GM23338 (cell line): Measurements from ENCODE around the gene CTTN. TPM values are rescaled to one million over a fixed set of nuclear protein-coding genes. Genes with fewer than 3 reads are reported as not detected.

Source experiments
- ATAC-seq: fragments of 200-7000 bp; cut with Tn5 transposase; 3 replicates; pipeline ENCODE4 v1.9.1; 2020
- DNase-seq: peaks from one replicate; pipeline ENCODE4 v3.0.0-alpha.2; 2015; ENCODE audit warnings: low spot score
- H2AFZ ChIP-seq: fragments of 200-600 bp; sonication (generic); 2 replicates; pipeline ENCODE4 v1.8.0; 2016; ENCODE audit warnings: antibody characterized with exemption, mild to moderate bottlenecking, moderate library complexity
- H3F3A ChIP-seq: fragments of 200-600 bp; sonication (generic); replicated peaks from 2 replicates; pipeline ENCODE4 v1.8.0; 2017; ENCODE audit warnings: antibody characterized with exemption, mixed run types, low read depth
- H3K27ac ChIP-seq: fragments of 200-600 bp; sonication (generic); 2 replicates; pipeline ENCODE4 v1.6.1; 2016; ENCODE audit warnings: low read depth
- H3K27me3 ChIP-seq: fragments of 200-600 bp; sonication (generic); 2 replicates; pipeline ENCODE4 v1.8.0; 2016; ENCODE audit warnings: mild to moderate bottlenecking, mixed run types, moderate library complexity; ENCODE audit not compliant: insufficient read depth
- H3K36me3 ChIP-seq: fragments of 200-600 bp; sonication (generic); 2 replicates; pipeline ENCODE4 v1.8.0; 2016; ENCODE audit warnings: mild to moderate bottlenecking; ENCODE audit not compliant: insufficient read depth
- H3K4me1 ChIP-seq: fragments of 200-600 bp; sonication (generic); 2 replicates; pipeline ENCODE4 v1.8.0; 2016; ENCODE audit warnings: mild to moderate bottlenecking, moderate library complexity; ENCODE audit not compliant: insufficient read depth
- H3K4me2 ChIP-seq: fragments of 200-600 bp; sonication (generic); 2 replicates; pipeline ENCODE4 v1.7.1; 2017; ENCODE audit warnings: mixed run types
- H3K4me3 ChIP-seq: fragments of 200-600 bp; sonication (generic); 2 replicates; pipeline ENCODE4 v1.6.1; 2016; ENCODE audit warnings: mixed run types
- H3K79me2 ChIP-seq: fragments of 200-600 bp; sonication (generic); replicated peaks from 2 replicates; pipeline ENCODE4 v1.8.0; 2017; ENCODE audit warnings: mild to moderate bottlenecking; ENCODE audit not compliant: insufficient read depth
- H3K9me2 ChIP-seq: fragments of 200-600 bp; sonication (generic); 2 replicates; pipeline ENCODE4 v1.8.0; 2017; ENCODE audit not compliant: insufficient read depth
- H4K20me1 ChIP-seq: fragments of 200-600 bp; sonication (generic); replicated peaks from 2 replicates; pipeline ENCODE4 v1.8.0; 2017; ENCODE audit warnings: mild to moderate bottlenecking; ENCODE audit not compliant: insufficient read depth
- H3K27ac Mint-ChIP-seq: 2 replicates; pipeline ENCODE4 v1.8.0; 2020; ENCODE audit warnings: inconsistent platforms, mild to moderate bottlenecking, moderate library complexity, mixed read lengths
- H3K27me3 Mint-ChIP-seq: 3 replicates; pipeline ENCODE4 v1.8.0; 2022; ENCODE audit warnings: low read depth, mild to moderate bottlenecking, moderate library complexity, mixed read lengths, inconsistent platforms; ENCODE audit not compliant: insufficient read depth, poor library complexity
- H3K36me3 Mint-ChIP-seq: 3 replicates; pipeline ENCODE4 v1.8.0; 2021; ENCODE audit warnings: low read depth, mild to moderate bottlenecking, inconsistent platforms, moderate library complexity, mixed read lengths
- H3K4me1 Mint-ChIP-seq: 3 replicates; pipeline ENCODE4 v1.8.0; 2020; ENCODE audit warnings: mild to moderate bottlenecking, inconsistent platforms, mixed read lengths
- H3K4me3 Mint-ChIP-seq: 3 replicates; pipeline ENCODE4 v1.8.0; 2021; ENCODE audit warnings: moderate library complexity, mild to moderate bottlenecking, inconsistent platforms, mixed read lengths
- H3K9me3 Mint-ChIP-seq: 3 replicates; pipeline ENCODE4 v1.8.0; 2020; ENCODE audit warnings: moderate library complexity, mild to moderate bottlenecking, inconsistent platforms, mixed read lengths
- CTCF ChIP-seq, 2 experiments: fragments of 200-600 bp in 1 of 2; sonication (generic) in 1 of 2; conservative IDR thresholded peaks; 2 replicates each; pipeline versions ENCODE4 v1.5.1 to v1.6.1; 2016 to 2017; ENCODE audit warnings: antibody characterized with exemption in 2 of 2, low read depth in 2 of 2, mild to moderate bottlenecking in 2 of 2, moderate library complexity in 1 of 2
- EZH2 ChIP-seq: fragments of 200-600 bp; sonication (generic); IDR thresholded peaks from one replicate; pipeline ENCODE4 v1.8.0; 2017; ENCODE audit warnings: antibody characterized with exemption, mild to moderate bottlenecking, low read depth; ENCODE audit not compliant: unreplicated experiment
- EZH2phosphoT487 ChIP-seq: fragments of 200-600 bp; sonication (generic); IDR thresholded peaks from one replicate; pipeline ENCODE4 v1.8.1; 2018; ENCODE audit warnings: antibody characterized with exemption; ENCODE audit not compliant: unreplicated experiment
- JUNB ChIP-seq: IDR thresholded peaks from one replicate; pipeline ENCODE4 v1.6.1; 2016; ENCODE audit warnings: antibody characterized with exemption; ENCODE audit not compliant: unreplicated experiment
- NANOG ChIP-seq: IDR thresholded peaks from 2 replicates; pipeline ENCODE4 v1.6.1; 2016; ENCODE audit warnings: antibody characterized with exemption, borderline replicate concordance
- ZNF114 ChIP-seq: fragments of 250-450 bp; sonication (Bioruptor Pico); IDR thresholded peaks from 2 replicates; pipeline ENCODE4 v1.5.0; 2020; ENCODE audit warnings: mild to moderate bottlenecking, moderate library complexity
- polyA plus RNA-seq: library from polyadenylated mRNA; unstranded; fragments of >200 nt; fragmentation: Nextera tagmentation; extraction: Ambion mirVana; gene quantifications from 2 replicates; pipeline ENCODE4 v1.2.1, GENCODE V29; 2016
- total RNA-seq: library from RNA; depleted of rRNA; stranded (reverse); fragments of >200 nt; shearing (Covaris generic); gene quantifications from 2 replicates; pipeline ENCODE4 v1.2.3, GENCODE V29; 2014
- TF ChIP-seq, protein P1 (sequence below): IDR thresholded peaks from 2 replicates; pipeline ENCODE4 v1.6.1; 2016; ENCODE audit warnings: antibody characterized with exemption
- TF ChIP-seq, protein P2 (sequence below): IDR thresholded peaks from one replicate; pipeline ENCODE4 v1.6.1; 2018; ENCODE audit warnings: antibody characterized with exemption; ENCODE audit not compliant: unreplicated experiment
- TF ChIP-seq, protein P3 (sequence below): fragments of 250-450 bp; sonication (Bioruptor Pico); IDR thresholded peaks from 2 replicates; pipeline ENCODE4 v1.5.0; 2020; ENCODE audit warnings: mild to moderate bottlenecking, moderate library complexity

Gene CTTN
- total and polyA plus RNA-seq, 2 experiments from 2014 or later, result 163 to 343 TPM

- TF ChIP-seq, protein P1, sequence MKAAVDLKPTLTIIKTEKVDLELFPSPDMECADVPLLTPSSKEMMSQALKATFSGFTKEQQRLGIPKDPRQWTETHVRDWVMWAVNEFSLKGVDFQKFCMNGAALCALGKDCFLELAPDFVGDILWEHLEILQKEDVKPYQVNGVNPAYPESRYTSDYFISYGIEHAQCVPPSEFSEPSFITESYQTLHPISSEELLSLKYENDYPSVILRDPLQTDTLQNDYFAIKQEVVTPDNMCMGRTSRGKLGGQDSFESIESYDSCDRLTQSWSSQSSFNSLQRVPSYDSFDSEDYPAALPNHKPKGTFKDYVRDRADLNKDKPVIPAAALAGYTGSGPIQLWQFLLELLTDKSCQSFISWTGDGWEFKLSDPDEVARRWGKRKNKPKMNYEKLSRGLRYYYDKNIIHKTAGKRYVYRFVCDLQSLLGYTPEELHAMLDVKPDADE, result no peak
- TF ChIP-seq JUNB, result no peak
- TF ChIP-seq ZNF114, result no peak
- no peak for TF ChIP-seq EZH2
- TF ChIP-seq, protein P2, sequence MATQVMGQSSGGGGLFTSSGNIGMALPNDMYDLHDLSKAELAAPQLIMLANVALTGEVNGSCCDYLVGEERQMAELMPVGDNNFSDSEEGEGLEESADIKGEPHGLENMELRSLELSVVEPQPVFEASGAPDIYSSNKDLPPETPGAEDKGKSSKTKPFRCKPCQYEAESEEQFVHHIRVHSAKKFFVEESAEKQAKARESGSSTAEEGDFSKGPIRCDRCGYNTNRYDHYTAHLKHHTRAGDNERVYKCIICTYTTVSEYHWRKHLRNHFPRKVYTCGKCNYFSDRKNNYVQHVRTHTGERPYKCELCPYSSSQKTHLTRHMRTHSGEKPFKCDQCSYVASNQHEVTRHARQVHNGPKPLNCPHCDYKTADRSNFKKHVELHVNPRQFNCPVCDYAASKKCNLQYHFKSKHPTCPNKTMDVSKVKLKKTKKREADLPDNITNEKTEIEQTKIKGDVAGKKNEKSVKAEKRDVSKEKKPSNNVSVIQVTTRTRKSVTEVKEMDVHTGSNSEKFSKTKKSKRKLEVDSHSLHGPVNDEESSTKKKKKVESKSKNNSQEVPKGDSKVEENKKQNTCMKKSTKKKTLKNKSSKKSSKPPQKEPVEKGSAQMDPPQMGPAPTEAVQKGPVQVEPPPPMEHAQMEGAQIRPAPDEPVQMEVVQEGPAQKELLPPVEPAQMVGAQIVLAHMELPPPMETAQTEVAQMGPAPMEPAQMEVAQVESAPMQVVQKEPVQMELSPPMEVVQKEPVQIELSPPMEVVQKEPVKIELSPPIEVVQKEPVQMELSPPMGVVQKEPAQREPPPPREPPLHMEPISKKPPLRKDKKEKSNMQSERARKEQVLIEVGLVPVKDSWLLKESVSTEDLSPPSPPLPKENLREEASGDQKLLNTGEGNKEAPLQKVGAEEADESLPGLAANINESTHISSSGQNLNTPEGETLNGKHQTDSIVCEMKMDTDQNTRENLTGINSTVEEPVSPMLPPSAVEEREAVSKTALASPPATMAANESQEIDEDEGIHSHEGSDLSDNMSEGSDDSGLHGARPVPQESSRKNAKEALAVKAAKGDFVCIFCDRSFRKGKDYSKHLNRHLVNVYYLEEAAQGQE, result no peak
Observed at GRCh38 chr11:70352100-70352499, 46.2 kb upstream of the CTTN start (continued).

- Histone ChIP-seq H3K27ac (no peak overlapping the region), H3K79me2 (no peaks in the 10 kb centered on the region; the same call in 1 of the 2 replicates), H4K20me1 (peaks cover 16% of the 10 kb centered on the region), H3K27me3 (no peaks in the 10 kb centered on the region), H3K4me3 (no peak overlapping the region), H3K9me2 (no peaks in the 10 kb centered on the region), H2AFZ (no peak overlapping the region), H3K36me3 (peaks cover 28% of the 10 kb centered on the region), H3F3A (no peaks in the 10 kb centered on the region), H3K4me2 (no peak overlapping the region), H3K4me1 (no peaks in the 10 kb centered on the region)
- ATAC-seq, result no peak
- Mint-ChIP-seq H3K9me3 (no peaks in the 10 kb centered on the region), H3K36me3 (peaks cover 64% of the 10 kb centered on the region), H3K4me1 (no peaks in the 10 kb centered on the region), H3K27ac (no peak overlapping the region), H3K4me3 (no peak overlapping the region), H3K27me3 (no peaks in the 10 kb centered on the region)
- DNase-seq, result no peak
- TF ChIP-seq EZH2phosphoT487 (no peak), ZNF114 (no peak), NANOG (no peak), CTCF (conservative IDR thresholded peaks at IDR 0.05; ENCODE audit: low read depth in 2 of 2) (no peak)
- TF ChIP-seq, protein P3, sequence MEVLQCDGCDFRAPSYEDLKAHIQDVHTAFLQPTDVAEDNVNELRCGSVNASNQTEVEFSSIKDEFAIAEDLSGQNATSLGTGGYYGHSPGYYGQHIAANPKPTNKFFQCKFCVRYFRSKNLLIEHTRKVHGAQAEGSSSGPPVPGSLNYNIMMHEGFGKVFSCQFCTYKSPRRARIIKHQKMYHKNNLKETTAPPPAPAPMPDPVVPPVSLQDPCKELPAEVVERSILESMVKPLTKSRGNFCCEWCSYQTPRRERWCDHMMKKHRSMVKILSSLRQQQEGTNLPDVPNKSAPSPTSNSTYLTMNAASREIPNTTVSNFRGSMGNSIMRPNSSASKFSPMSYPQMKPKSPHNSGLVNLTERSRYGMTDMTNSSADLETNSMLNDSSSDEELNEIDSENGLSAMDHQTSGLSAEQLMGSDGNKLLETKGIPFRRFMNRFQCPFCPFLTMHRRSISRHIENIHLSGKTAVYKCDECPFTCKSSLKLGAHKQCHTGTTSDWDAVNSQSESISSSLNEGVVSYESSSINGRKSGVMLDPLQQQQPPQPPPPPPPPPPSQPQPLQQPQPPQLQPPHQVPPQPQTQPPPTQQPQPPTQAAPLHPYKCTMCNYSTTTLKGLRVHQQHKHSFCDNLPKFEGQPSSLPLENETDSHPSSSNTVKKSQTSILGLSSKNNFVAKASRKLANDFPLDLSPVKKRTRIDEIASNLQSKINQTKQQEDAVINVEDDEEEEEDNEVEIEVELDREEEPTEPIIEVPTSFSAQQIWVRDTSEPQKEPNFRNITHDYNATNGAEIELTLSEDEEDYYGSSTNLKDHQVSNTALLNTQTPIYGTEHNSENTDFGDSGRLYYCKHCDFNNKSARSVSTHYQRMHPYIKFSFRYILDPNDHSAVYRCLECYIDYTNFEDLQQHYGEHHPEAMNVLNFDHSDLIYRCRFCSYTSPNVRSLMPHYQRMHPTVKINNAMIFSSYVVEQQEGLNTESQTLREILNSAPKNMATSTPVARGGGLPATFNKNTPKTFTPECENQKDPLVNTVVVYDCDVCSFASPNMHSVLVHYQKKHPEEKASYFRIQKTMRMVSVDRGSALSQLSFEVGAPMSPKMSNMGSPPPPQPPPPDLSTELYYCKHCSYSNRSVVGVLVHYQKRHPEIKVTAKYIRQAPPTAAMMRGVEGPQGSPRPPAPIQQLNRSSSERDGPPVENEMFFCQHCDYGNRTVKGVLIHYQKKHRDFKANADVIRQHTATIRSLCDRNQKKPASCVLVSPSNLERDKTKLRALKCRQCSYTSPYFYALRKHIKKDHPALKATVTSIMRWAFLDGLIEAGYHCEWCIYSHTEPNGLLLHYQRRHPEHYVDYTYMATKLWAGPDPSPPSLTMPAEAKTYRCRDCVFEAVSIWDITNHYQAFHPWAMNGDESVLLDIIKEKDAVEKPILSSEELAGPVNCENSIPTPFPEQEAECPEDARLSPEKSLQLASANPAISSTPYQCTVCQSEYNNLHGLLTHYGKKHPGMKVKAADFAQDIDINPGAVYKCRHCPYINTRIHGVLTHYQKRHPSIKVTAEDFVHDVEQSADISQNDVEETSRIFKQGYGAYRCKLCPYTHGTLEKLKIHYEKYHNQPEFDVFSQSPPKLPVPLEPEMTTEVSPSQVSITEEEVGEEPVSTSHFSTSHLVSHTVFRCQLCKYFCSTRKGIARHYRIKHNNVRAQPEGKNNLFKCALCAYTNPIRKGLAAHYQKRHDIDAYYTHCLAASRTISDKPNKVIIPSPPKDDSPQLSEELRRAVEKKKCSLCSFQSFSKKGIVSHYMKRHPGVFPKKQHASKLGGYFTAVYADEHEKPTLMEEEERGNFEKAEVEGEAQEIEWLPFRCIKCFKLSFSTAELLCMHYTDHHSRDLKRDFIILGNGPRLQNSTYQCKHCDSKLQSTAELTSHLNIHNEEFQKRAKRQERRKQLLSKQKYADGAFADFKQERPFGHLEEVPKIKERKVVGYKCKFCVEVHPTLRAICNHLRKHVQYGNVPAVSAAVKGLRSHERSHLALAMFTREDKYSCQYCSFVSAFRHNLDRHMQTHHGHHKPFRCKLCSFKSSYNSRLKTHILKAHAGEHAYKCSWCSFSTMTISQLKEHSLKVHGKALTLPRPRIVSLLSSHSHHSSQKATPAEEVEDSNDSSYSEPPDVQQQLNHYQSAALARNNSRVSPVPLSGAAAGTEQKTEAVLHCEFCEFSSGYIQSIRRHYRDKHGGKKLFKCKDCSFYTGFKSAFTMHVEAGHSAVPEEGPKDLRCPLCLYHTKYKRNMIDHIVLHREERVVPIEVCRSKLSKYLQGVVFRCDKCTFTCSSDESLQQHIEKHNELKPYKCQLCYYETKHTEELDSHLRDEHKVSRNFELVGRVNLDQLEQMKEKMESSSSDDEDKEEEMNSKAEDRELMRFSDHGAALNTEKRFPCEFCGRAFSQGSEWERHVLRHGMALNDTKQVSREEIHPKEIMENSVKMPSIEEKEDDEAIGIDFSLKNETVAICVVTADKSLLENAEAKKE, result no peak
- TF ChIP-seq, protein P1, result no peak
Observed at GRCh38 chr11:70352601-70353000, 45.7 kb upstream of the CTTN start.
